Measurements from ENCODE around the gene KANSL1. TPM values are rescaled to one million over a fixed set of nuclear protein-coding genes. Genes with fewer than 3 reads are reported as not detected.
"Not testable (repeated sequence)": the region's sequence is repeated elsewhere in the genome, so short reads cannot be mapped to it uniquely, and the experiment has no call there.

The KANSL1 gene
- polyA plus RNA-seq, 3 donors, result 75.6 to 99.4 (median 78.2) TPM

DNA sequence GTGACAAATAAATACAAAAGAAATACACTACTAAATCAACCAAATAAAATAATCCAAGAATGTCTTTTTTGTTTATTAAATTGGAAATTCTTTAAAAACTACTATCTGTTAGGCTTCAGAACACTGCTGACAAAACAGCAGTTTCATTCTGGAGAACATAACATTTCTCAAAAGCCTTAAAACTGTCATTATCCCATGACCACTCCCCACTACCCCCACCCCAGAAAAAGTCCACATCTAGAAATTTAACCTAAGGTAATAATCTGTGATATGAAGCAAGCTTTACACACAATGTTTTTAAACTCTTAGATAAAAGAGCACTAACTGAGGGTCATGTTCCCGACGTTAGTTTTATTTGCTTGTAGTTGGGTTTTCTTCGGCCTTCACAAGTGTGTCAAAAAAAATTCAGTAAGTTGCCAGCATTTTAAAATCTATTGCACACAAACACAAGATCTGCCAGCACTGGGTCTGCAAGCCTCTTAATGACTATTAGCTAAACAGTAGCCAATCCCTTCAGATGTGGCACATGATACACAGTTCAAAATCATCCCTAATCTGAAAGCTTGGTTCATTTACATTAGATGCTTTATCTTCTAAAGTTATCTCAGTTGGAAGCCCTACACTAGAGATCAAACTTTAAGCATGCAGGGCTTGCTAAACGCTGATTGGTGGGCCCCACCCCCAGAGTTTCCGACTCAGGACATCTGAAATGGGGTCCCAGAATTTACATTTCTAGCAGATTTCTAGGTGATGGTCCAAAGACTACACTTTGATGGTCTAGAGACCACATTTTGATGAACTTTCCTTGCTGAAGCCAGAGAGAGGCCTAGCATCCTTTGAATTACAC, 75.2 kb downstream of the KANSL1 start:
- DNase-seq, result no peak

DNA sequence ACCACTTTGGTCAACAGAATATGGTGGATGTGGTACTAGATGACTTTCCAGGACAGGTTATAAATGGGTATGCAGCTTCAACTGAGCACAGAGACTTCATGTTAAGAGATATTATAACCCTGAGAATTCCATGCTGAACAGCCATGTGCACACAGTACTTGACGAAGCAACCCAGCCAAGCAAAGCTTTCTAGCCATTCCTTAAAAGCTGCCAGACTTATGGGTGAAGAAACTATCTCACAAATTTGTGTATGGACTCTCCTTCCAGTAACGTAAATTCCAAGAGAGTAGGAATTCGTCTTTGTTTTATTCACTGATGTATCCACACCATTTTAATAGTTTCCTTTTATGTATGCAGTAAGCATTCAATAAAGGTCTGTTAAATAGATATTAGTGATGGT, 76.1 kb downstream of the KANSL1 start:
- DNase-seq, result no peak

DNA sequence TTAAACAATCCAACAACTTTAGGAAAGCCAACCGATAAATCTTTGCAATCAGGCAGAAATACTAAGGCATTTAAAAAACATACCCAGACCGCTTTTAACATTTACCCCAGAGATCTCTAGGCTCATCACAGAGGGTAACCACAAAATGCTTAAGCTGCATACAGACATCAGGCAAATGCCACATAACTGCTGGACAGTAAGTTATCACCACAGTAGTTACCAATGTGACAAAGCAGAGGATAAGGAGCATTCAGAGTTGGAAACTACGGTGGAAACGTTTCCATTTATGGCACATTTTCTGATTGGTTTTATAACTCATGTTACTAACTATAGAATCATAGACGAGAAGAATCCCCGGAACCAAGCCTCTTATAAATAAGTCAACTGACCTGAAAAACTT, 77.5 kb downstream of the KANSL1 start:
- no peak for DNase-seq

GRCh38 chr17:46111236-46111635, 82.0 kb downstream of the KANSL1 start:
- not testable (repeated sequence) for DNase-seq

- no peak for DNase-seq
Observed at GRCh38 chr17:46110219-46110618, 83.0 kb downstream of the KANSL1 start.

DNA sequence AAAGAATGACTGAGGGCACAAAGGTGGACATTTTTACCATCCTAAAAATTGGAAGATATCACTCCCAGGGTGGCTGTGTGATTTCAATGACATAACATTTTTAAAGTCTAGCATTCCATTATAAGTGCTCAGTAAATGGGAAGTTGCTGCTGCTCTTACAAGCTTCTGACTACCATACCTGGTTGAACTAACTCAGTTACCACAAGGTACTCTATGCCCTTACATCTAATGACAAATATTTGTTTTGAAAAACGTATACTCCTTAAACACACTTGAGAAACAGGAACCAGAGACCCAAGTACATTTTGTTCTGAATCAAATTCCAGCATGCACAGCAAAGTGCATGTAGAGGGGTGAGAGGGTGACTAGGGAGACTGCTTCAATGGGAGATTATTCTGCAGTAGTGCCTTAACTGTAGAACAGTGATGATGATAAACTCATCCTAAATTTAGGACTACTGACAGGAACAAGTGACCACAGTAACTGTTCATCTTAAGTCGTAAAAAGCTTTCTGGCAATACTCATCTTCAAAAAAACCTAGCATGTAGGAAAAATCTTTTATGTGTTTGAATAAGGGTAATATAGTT, 83.5 kb downstream of the KANSL1 start:
- DNase-seq, result no peak

- no peak for DNase-seq
Observed at GRCh38 chr17:46108550-46109110, 84.6 kb downstream of the KANSL1 start.

DNA sequence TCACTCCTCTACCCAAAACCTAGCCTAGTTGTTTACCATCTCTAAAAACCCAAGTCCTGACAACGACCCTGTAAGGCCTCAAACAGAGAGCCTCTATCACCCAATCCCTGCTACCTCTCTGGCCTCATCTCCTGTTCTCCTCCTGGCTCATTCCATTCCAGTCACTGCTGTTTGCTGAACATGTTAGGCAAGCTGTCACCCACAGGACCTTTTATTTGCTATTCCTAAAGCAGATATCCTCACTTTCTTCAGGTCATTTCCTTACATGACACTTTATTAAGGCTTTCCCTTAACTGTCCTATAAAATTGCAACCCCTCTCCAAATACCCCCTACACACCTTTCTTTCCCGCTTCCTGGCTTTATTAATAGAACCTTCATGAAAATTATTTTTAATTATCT, 85.1 kb downstream of the KANSL1 start:
- no peak for DNase-seq

- DNase-seq, result no peak
Observed at GRCh38 chr17:46106966-46107644, 86.1 kb downstream of the KANSL1 start.

DNA sequence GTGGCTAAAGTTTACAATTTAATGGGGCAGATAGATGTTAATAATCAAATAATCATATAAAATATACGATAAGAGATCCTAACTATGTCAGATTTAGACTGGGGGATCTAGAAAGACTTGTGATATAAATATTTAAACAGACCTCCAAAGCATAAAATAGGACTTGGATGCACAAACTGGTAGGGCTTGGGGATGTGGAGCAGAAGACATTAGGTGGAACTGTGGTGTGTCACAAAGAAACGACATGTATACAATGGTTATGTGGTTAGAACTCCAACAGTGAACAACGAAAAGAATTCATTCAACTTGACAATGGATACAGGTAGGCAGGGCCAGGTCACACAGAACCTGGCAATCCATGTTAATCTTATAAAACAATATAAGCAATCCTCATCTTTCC, 90.4 kb downstream of the KANSL1 start:
- not testable (repeated sequence) for DNase-seq

GRCh38 chr17:46101785-46102617, 91.2 kb downstream of the KANSL1 start:
- DNase-seq, result not testable (repeated sequence)

- no peak for DNase-seq
Observed at GRCh38 chr17:46100590-46100989, 92.6 kb downstream of the KANSL1 start.

- no peak for DNase-seq
Observed at GRCh38 chr17:46099865-46100264, 93.4 kb downstream of the KANSL1 start.

- no peak for DNase-seq
Observed at GRCh38 chr17:46097497-46097896, 95.7 kb downstream of the KANSL1 start.

DNA sequence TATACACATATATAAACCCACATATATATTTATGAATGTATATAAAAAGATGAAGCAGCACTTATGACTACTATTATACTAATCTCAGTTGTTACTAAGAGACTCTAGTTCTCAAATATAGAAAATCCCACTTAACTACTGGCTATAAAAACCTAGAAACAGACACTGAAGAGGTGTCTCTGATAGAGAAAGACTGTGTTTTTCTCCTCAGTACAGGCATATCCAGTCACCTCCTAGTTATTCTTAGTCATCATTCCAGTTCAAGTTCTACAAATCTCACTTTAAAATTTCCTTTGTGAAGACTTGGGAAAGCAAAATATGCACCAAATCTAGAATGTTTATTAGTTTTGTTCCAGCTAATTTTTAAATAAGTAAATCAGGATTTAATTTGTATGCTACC, 100.2 kb downstream of the KANSL1 start:
- DNase-seq, result no peak

DNA sequence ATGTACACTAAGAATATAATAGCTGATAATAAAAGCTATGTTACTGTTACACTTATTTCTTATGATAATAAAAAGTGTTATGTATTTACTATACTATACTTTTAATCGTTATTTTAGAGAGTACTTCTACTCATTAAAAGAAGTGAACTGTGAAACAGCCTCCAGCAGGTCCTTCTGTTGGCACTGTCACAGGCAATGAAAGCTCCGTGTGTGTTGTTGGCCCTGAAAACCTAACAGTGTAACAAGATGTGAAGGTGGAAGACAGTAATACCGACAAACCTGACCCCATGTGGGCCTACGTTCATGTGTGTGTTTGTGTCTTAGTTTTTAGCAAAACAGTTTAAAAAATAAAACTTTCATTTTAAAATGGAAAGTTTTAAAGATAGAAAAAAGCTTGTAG, 102.4 kb downstream of the KANSL1 start:
- no peak for DNase-seq

DNA sequence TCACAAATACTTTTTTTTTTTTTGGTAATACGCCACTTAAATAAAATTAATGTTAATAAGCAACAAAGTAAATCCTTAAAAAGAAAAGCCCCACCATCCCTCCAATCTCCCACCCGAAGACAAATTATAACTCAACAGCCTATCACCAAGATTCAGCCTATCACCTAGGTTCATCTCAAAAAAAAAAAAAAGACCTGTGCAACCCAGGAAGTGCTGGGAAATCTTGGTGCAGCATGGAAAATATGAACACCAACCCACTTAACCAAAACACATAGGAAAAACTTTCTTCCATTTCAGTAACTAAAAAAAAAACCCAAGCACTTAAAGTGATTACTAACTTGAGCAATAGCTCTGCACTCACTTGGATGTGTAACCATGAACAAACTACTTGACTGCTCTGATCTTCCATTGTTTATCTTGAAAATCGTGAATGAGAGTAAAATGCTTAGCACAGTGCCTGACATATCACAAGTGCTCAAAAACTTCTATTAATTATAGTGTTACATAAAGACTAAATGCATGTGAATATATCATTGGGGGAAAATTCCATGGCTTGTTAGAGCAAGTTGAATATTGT, 103.8 kb downstream of the KANSL1 start:
- DNase-seq, result no peak

DNA sequence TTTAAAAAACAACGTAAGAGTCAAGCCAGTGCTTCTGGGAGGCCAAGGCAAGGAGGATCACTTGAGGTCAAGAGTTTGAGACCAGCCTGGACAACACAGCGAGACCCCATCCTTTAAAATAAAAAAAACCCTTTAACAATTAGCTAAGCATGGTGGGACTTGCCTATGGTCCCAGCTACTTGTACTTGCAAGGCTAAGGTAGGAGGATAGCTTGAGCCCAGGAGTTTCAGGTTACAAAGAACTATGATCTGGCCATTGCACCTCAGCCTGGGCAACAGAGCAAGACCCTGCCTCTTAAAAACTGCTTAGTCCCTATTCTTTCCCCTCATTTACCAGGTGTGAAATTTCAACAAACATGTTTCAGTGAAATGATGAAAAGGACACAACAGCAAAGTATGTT, 104.6 kb downstream of the KANSL1 start:
- DNase-seq, result no peak

DNA sequence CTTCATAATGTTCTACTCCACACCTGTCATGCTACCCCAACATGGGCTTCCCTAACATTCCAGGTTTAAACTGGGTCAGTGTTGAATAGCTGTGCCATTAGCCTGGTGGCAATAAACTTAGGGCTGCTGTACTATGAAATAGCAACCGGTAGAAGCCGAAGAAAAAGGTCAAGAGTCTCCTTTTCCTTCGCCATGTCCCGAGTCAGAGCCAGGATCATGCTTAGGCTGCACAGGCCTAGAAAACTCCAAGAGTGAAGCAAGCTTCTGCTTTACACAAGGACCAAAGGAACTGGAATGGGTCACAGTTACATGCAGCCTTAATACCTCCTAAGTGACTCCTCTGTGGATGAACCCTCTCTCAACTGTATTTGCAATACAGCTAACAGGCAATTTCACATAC, 105.4 kb downstream of the KANSL1 start:
- not testable (repeated sequence) for DNase-seq

DNA sequence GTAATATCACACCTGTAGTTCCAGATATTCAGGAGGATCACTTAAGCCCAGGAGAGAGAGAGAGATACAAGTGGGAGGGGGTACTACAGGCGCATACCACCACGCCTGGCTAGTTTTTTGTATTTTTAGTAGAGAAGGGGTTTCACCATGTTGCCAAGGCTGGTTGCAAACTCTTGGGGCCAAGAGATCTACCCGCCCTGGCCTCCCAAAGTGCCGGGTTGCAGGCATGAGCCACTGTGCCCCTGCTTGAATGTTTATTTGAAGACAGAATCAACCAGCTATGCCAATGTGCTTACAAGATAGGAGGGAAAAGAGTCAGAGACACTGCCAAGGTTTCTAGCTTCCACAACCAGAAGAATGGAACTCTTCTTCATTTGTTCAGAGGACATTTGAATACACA, 106.4 kb downstream of the KANSL1 start:
- DNase-seq, result no peak

DNA sequence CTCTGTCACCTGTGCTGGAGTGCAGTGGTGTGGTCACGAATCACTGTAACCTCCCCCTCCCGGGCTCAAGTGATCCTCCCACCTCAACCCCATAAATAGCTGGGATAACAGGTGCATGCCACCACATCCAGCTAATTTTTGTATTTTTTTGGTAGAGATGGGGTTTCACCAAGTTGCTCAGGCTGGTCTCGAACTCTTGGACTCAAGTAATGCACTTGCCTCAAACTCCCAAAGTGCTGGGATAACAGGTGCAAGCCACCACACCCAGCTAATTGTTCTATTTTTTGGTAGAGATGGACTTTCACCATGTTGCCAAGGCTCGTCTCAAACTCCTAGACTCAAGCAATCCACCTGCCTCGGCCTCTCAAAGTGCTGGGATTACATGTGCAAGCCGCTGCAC, 107.7 kb downstream of the KANSL1 start:
- no peak for DNase-seq
